ENCODE data around the gene SEC24C. TPM values are rescaled to one million over a fixed set of nuclear protein-coding genes. Genes with fewer than 3 reads are reported as not detected.
"Not testable (repeated sequence)": the region's sequence is repeated elsewhere in the genome, so short reads cannot be mapped to it uniquely, and the experiment has no call there.

Gene SEC24C
- 10 to 100 TPM; 74.6 to 74.9 TPM for total RNA-seq

GRCh38 chr10:73743905-73744663 lies at the start of gene SEC24C:
TSS of gene SEC24C (plus strand) at chr10:73744372. CDS start at chr10:73746833, 2,461 bp downstream.
- Mint-ChIP-seq H3K27me3 (no peaks in the 10 kb centered on the region), H3K4me1 (peaks cover 30% of the 10 kb centered on the region), H3K9me3 (no peaks in the 10 kb centered on the region), H3K4me3 (peak within 1 kb of the TSS; percentile 90), H3K36me3 (peaks cover 23% of the 10 kb centered on the region), H3K27ac (peak within 1 kb of the TSS; percentile 99)
- DNase-seq = peak; percentile 92

GRCh38 chr10:73695302-73695701 lies 48.9 kb upstream of the SEC24C start:
- H3K4me1 Mint-ChIP-seq, H3K27ac Mint-ChIP-seq, H3K27me3 Mint-ChIP-seq, H3K36me3 Mint-ChIP-seq, DNase-seq, H3K9me3 Mint-ChIP-seq, H3K4me3 Mint-ChIP-seq: not testable (repeated sequence)

- not testable (repeated sequence) for H3K4me3 Mint-ChIP-seq, H3K27ac Mint-ChIP-seq, H3K36me3 Mint-ChIP-seq, H3K9me3 Mint-ChIP-seq, DNase-seq, H3K4me1 Mint-ChIP-seq, H3K27me3 Mint-ChIP-seq
Observed at GRCh38 chr10:73697675-73698159, 46.5 kb upstream of the SEC24C start, which contains the start of gene AGAP5. TSS of gene AGAP5 (minus strand) at chr10:73698109. CDS start at chr10:73697755, 354 bp downstream.

- H3K4me1 Mint-ChIP-seq, DNase-seq, H3K4me3 Mint-ChIP-seq, H3K9me3 Mint-ChIP-seq, H3K27me3 Mint-ChIP-seq, H3K27ac Mint-ChIP-seq: not testable (repeated sequence)
- H3K36me3 Mint-ChIP-seq = peaks cover 13% of the 10 kb centered on the region
Observed at GRCh38 chr10:73698819-73699218, 45.4 kb upstream of the SEC24C start.

GRCh38 chr10:73703924-73704323 lies 40.2 kb upstream of the SEC24C start:
- Mint-ChIP-seq H3K36me3 (peaks cover 16% of the 10 kb centered on the region), H3K4me1 (peaks cover 20% of the 10 kb centered on the region)
- not testable (repeated sequence) for H3K9me3 Mint-ChIP-seq, DNase-seq, H3K4me3 Mint-ChIP-seq, H3K27me3 Mint-ChIP-seq, H3K27ac Mint-ChIP-seq

- H3K27ac Mint-ChIP-seq, H3K27me3 Mint-ChIP-seq, H3K4me3 Mint-ChIP-seq, H3K9me3 Mint-ChIP-seq, DNase-seq: not testable (repeated sequence)
- peaks cover 16% of the 10 kb centered on the region for H3K36me3 Mint-ChIP-seq
- peaks cover 20% of the 10 kb centered on the region for H3K4me1 Mint-ChIP-seq
Observed at GRCh38 chr10:73705506-73706072, 38.6 kb upstream of the SEC24C start.

- not testable (repeated sequence) for H3K27me3 Mint-ChIP-seq, H3K4me3 Mint-ChIP-seq, H3K9me3 Mint-ChIP-seq, DNase-seq
- peaks cover 12% of the 10 kb centered on the region for H3K36me3 Mint-ChIP-seq
- H3K27ac Mint-ChIP-seq = peak overlapping the region; percentile 47
- H3K4me1 Mint-ChIP-seq = peaks cover 20% of the 10 kb centered on the region
Observed at GRCh38 chr10:73706488-73706887, 37.7 kb upstream of the SEC24C start.

- not testable (repeated sequence) for H3K27ac Mint-ChIP-seq, H3K9me3 Mint-ChIP-seq
Observed at GRCh38 chr10:73707628-73708027, 36.5 kb upstream of the SEC24C start.

GRCh38 chr10:73708122-73708521 lies 36.0 kb upstream of the SEC24C start:
- not testable (repeated sequence) for H3K27ac Mint-ChIP-seq, DNase-seq, H3K36me3 Mint-ChIP-seq, H3K27me3 Mint-ChIP-seq, H3K4me3 Mint-ChIP-seq, H3K9me3 Mint-ChIP-seq
- peaks cover 18% of the 10 kb centered on the region for H3K4me1 Mint-ChIP-seq

More at GRCh38 chr10:73707628-73708027, 36.5 kb upstream of the SEC24C start:
- H3K4me1 Mint-ChIP-seq = peaks cover 18% of the 10 kb centered on the region
- not testable (repeated sequence) for H3K27me3 Mint-ChIP-seq, H3K4me3 Mint-ChIP-seq, H3K36me3 Mint-ChIP-seq, DNase-seq

GRCh38 chr10:73711683-73712082 lies 32.5 kb upstream of the SEC24C start:
- peaks cover 10% of the 10 kb centered on the region for H3K4me1 Mint-ChIP-seq
- not testable (repeated sequence) for DNase-seq, H3K27me3 Mint-ChIP-seq, H3K9me3 Mint-ChIP-seq, H3K27ac Mint-ChIP-seq, H3K36me3 Mint-ChIP-seq, H3K4me3 Mint-ChIP-seq

- not testable (repeated sequence) for H3K9me3 Mint-ChIP-seq, H3K27me3 Mint-ChIP-seq, H3K27ac Mint-ChIP-seq, H3K4me1 Mint-ChIP-seq, H3K4me3 Mint-ChIP-seq, DNase-seq
- H3K36me3 Mint-ChIP-seq = peaks cover 16% of the 10 kb centered on the region
Observed at GRCh38 chr10:73713912-73714311, 30.3 kb upstream of the SEC24C start.

- H3K4me3 Mint-ChIP-seq, H3K4me1 Mint-ChIP-seq, H3K27ac Mint-ChIP-seq, DNase-seq, H3K27me3 Mint-ChIP-seq, H3K9me3 Mint-ChIP-seq: not testable (repeated sequence)
- H3K36me3 Mint-ChIP-seq = peaks cover 18% of the 10 kb centered on the region
Observed at GRCh38 chr10:73714483-73714882, 29.7 kb upstream of the SEC24C start.

GRCh38 chr10:73715179-73716156 lies 28.7 kb upstream of the SEC24C start:
- H3K27ac Mint-ChIP-seq, DNase-seq, H3K4me3 Mint-ChIP-seq, H3K9me3 Mint-ChIP-seq, H3K4me1 Mint-ChIP-seq, H3K27me3 Mint-ChIP-seq: not testable (repeated sequence)
- H3K36me3 Mint-ChIP-seq = peaks cover 19% of the 10 kb centered on the region

GRCh38 chr10:73716251-73716650 lies 27.9 kb upstream of the SEC24C start:
- H3K27me3 Mint-ChIP-seq = no peaks in the 10 kb centered on the region
- H3K4me3 Mint-ChIP-seq = no peak overlapping the region
- no peak for DNase-seq
- no peaks in the 10 kb centered on the region for H3K9me3 Mint-ChIP-seq
- no peak overlapping the region for H3K27ac Mint-ChIP-seq
- H3K36me3 Mint-ChIP-seq = peaks cover 21% of the 10 kb centered on the region
- peaks cover 5% of the 10 kb centered on the region for H3K4me1 Mint-ChIP-seq

- Mint-ChIP-seq H3K9me3 (no peaks in the 10 kb centered on the region), H3K36me3 (peaks cover 22% of the 10 kb centered on the region), H3K27ac (no peak overlapping the region), H3K4me1 (peaks cover 5% of the 10 kb centered on the region), H3K4me3 (no peak overlapping the region), H3K27me3 (no peaks in the 10 kb centered on the region)
- no peak for DNase-seq
Observed at GRCh38 chr10:73717556-73717955, 26.6 kb upstream of the SEC24C start.

All from activated naive CD8-positive, alpha-beta T cell treated with anti-CD3 and anti-CD28 coated beads for 36 hours (primary cell).